Measurements from ENCODE around the gene NUDT1.

The NUDT1 gene

DNA sequence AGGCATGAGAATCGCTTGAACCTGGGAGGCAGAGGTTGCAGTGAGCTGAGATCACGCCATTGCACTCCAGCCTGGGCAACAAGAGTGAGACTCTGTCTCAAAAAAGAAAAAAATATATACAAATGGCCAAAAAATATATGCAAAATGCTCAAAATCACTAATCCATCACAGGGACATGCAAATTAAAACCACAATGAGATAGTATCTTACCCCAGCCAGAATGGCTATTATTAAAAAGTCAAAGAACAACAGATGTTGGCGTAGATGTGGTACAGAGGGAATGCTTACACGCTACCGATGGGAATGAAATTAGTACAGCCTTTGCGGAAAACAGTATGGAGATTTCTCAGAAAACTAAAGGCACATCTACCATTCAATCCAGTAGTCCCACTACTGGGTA lies 54.8 kb downstream of the NUDT1 start:
- no peak for DNase-seq (ENCODE audit: insufficient read length, low spot score)
- TF ChIP-seq, protein P1, sequence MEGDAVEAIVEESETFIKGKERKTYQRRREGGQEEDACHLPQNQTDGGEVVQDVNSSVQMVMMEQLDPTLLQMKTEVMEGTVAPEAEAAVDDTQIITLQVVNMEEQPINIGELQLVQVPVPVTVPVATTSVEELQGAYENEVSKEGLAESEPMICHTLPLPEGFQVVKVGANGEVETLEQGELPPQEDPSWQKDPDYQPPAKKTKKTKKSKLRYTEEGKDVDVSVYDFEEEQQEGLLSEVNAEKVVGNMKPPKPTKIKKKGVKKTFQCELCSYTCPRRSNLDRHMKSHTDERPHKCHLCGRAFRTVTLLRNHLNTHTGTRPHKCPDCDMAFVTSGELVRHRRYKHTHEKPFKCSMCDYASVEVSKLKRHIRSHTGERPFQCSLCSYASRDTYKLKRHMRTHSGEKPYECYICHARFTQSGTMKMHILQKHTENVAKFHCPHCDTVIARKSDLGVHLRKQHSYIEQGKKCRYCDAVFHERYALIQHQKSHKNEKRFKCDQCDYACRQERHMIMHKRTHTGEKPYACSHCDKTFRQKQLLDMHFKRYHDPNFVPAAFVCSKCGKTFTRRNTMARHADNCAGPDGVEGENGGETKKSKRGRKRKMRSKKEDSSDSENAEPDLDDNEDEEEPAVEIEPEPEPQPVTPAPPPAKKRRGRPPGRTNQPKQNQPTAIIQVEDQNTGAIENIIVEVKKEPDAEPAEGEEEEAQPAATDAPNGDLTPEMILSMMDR (IDR thresholded peaks at IDR 0.05; ENCODE audit: insufficient read depth, missing control alignments) = no peak
- no peak for FAIRE-seq

DNA sequence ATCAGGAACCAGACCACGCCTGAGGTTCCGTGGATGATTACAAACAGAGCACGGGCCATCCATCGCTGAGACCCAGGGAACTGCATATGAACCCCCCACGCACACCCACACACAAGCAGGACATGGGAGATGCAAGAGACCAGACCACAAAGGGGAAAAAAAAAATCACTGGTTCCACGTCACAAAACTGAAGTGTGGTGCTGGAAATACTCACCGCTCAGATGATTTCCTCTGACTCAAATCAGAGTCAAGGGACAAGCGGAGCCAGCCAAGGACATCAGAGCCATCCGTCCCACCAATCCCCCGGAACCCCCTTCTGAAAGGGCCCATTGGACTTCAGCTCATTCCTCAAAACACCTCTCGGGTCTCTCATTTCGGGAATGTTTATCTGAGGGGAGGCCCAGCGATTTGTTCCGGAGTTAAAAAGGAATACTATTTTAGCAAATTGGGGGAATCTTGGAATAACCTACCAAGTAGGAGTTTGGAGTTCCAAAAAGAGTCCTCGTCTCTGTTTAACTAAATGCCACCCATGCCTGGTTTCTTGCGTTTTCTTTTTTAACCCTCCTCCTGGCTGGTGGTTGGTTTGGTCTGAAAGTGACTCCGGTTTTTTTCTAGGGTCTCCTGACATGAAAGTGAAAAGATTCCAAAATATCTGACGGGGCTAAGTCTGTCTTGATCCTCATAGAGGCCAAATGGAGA lies 57.3 kb downstream of the NUDT1 start:
- DNase-seq (ENCODE audit: insufficient read length, low spot score) (no peak), FAIRE-seq (no peak)

GRCh38 chr7:2299870-2300512 lies 58.0 kb downstream of the NUDT1 start:
- no peak for DNase-seq (ENCODE audit: insufficient read length, low spot score)
- no peak for FAIRE-seq
- TF ChIP-seq, protein P1 (IDR thresholded peaks at IDR 0.05; ENCODE audit: insufficient read depth, missing control alignments) = no peak

More for the DNA sequence above, 57.3 kb downstream of the NUDT1 start:
- TF ChIP-seq, protein P1 (IDR thresholded peaks at IDR 0.05; ENCODE audit: insufficient read depth, missing control alignments) = no peak
